IPS-11a (cell line): ENCODE data around the gene SUPT4H1.

ENCODE experiments used
- H3K4me3 ChIP-seq: one replicate; pipeline ENCODE4 v1.5.1; 2013; ENCODE audit warnings: low read depth, low read length, control low read depth

The SUPT4H1 gene

DNA sequence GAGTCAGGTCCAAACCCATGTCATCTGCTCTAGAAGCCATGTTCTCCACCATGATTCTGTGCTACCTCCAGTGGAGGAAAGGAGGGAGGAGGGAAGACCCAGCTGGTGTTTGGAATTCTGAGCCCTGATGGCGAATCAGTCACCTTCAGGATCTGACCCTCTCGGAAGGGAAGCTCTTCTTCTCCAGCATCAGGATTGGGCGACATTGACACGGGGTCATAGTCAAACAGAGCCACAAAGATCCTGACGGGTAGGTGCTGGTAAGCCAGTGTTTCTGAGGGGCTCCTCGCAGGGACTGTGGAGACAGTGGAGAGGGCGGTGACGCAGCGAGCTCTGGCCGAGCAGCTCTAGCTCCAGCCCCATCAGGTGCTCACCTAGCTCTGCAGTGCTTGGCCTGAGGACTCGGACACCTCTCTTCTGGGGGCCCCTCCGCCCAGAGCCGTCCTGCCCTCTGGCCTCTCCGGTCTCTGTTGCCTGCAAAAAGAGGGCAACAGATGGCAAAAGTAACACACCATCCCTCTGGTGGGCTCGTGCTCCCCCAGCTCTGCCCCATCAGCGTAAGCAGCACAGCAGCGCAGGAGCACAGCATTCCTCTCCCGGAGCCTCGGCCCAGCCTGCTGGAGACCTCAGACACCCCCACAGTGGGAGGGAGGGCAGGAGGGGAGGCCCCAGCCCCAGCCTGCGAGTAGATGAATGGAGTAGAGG is 44.4 kb downstream of the SUPT4H1 start:
- no peak overlapping the region for H3K4me3 ChIP-seq

DNA sequence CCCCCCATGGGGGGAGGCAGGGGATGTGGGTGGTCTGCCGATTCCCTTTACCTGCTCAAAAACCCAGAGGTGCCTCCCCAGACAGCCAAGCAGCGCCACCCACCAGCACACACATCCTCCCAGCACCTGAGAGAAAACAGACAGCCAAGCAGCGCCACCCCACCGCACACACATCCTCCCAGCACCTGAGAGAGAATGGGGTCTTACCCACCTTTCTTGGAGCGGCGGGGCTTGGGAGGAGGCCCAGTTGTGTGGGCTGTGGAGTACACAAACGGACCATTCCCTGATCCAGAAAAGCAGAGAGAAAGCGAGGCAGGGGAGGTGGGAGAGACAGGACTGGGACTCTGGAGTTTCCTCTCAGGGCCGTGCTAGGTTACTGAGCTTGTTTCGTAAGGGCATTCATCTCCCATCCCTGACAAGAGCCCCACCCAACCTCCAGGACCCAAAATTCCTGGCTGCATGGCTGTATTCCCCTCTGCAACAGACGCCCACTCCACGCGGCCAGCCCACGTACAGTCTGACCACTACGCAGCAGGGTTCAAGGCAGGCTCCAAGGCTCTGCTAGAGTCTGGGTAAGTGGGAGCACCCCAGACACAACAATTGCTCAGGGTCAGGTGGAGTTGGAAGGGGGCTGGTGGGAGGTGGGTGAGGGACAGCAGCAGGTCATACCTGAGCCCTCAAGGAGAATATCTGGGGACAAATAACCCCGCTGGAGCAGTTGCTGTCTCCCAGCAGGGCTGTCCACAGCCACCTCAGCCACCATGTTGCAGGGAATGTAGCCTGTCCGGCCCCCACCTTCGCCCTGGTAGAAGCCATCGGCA is 45.7 kb downstream of the SUPT4H1 start:
- no peak overlapping the region for H3K4me3 ChIP-seq

DNA sequence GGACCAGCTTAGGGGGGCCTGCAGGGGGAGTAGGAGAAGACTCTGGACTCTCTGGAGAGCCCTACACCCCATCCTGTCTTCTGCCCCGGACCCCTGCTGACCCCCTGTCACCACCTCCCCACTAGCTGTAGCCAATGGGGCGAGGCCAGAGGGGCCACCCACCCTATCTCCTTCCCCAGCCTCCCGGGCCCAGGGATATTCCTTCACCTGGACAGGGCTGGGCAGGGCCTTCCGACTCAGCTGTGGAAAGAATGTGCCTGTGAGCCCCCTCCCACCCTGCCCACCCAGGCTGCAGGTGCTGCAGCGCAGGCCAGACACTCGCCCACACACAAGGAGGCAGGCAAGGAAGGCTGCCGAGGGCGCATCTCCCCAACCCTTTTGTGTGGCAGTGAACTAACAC is 46.4 kb downstream of the SUPT4H1 start:
- H3K4me3 ChIP-seq = no peak overlapping the region

DNA sequence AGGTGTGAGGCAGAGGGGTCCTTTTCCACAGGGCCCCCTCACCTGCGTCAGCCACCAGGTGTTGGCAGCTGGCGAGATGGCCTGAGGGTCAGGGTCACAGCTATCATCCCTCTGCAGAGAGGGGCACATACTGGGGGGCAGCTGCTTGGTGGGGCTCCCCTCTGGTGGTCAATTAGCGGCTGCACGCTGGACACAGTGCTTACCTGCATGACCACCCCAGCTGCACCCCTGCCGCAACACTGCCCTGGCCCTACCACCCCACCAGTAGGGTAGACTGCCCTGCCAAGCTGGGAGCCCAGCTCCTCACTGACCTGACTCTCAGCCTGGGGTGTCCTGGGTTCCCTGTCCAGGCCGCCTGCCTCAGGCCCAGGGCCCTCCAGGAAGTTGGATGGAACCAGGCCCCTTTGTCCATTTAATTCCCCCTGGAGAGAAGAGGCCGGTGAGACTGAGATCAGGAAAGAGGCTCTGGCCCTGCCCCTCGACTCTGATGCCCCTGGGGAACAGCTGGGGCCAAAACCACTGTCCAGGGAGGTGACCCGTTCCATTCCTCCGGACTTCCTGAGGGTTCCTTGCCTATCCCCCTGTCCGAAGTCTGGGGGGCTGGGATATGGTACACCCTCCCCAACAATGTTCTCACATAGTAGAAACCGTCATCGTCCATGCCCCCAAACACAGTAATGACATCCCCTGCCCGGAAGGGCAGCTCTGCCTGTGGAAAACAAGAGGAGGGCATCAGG is 47.1 kb downstream of the SUPT4H1 start:
- H3K4me3 ChIP-seq = no peak overlapping the region

DNA sequence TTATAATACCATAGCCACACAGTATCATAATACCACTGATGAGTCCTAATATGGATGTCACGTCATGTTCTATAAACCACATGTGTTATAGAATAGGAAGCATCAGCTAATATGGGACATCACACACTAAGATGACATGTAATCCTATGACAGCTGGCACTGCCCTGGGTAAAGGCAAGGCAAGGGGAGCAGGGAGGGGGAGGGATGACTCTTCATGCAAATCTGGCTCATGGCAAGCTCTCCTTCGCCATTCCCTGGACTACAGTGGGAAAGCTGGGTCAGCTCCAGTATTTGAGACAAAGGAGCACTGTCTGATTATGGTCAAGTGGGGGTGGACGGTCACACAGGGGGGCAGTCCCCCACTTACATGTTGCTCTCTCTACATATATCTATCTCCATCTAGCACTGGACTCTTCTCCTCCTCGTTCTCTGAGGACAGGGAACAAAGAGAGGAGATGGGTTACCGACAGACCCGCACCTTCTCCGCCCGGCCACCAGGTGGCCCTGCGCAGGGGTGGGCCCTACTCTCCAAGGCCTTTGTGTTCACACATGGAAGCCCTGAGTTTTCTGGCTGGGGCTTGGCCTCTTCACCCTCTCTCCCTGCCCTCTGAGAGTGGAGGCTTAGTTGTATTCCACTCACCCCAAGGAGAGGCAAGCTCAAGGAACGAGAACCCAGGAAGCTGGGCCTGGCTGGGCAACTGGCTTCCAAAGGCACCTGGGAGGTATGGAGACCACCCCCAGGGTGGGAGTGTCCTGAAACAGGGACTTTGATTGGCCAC is 47.8 kb downstream of the SUPT4H1 start:
- no peak overlapping the region for H3K4me3 ChIP-seq

DNA sequence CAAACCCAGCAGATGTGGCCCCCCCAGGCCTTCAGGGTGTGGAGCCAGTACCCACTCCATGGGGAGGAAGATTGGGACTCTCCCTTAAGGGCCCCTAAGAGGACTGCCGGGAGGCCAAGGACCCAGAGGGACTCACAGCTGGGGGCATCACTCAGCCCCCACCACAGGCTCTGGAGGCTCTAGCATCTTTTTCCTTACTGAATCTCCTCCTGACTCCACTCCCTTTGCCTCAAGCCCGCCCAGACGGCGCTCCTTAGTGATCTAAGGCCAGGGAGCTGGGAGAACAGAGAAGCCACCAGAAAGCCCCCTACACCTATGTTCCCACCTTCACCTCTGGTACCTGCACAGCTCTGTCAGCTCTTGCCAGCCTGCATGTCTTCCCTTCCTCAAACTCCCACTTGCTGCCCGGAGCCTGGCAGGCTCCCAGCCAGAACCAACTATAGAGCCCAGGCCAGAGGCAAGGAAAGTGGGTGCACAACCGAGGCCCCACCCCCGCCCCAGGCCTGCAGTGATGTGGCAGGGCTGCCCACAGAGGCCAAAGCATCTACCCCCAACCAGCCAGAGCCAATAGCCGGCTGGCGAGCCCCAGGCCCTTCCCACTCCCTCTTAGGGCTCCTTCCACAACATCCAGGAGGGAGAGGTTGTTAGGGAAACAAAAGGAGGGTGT is 48.9 kb downstream of the SUPT4H1 start:
- no peak overlapping the region for H3K4me3 ChIP-seq

DNA sequence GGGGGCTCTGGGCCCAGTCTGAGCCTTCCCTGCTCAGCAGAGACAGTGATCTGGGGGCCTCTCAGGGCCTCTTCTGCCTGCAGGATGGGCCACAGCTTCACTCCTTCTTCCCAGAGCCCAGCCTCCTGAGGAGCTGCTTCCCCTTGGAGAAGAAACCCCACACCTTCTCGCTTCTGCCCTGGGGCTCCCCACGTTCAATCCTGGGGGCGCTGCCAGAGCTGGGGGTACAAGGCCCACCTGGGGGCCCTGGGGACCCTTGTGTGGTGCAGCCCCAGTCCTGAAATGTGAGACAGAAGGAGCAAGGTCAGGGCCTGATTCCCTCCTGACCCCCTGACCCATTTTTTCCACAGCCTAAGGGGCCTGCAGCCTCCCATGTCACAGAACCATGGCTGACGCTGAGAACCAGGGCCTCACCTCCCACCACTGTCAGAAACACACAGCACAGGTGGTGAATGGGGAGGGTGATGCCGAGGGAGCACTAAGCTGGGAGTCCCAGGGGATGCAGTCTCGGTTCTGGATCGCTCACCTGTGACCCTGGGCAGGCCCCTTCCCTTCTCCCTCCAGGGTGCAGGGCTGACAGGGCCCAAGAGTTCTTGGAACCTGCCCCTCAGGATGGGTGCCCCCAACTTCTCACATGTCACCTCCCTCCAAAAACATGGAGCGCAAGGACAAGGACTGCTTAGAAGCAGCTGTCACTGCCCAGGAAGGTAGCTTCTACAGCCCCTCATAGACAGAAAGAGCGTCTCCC is 49.7 kb downstream of the SUPT4H1 start:
- H3K4me3 ChIP-seq = no peak overlapping the region

DNA sequence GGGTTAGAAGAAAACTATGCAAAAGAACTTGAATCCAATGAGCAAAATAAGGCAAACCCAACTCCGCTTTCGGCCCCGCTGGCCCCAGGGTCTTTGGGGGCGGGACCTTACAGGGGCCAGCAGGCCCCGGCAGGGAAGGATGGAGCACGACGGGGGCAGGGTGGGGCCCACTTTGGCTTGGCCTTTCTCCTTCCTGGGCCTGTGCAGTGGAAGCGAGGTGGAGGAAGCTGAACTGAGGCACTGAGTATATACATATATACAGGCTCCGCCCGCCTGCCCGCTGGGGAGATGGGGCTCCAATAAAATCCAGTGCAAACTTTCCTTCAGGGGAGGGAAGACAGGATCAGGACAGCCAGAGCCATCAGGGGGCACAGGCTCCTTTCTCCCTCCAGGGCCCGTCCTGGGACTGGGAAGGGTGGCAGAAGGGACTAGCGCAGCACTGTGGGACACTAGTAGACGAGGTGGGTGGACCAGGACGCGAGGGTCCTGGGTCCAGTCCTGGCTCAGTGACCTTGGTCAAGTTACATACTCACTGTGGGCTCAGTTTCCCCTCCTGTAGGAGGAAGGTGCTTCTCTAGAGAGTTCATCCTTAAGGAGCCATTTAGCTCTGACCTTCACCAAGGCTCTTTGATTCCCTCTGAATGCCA is 50.4 kb downstream of the SUPT4H1 start:
- no peak overlapping the region for H3K4me3 ChIP-seq

DNA sequence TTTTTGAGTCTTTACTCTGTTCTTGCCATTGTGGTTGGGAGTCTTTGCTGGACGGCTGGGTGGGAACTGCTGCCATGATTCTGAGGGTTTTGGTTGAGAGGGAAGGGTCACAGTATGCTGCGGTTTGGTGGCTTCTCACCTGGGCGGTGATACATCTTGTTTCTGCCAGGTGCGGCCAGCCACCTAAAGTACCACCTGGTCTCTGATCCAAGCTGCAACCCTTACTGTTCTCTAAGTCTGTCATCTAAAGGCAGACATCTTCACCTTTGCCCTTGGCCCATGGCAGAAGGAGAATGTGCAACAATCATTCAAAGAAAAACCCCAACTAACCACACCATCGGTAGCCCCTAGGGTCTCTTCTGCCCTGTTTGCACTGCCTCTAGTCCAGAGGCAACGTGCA is 51.7 kb downstream of the SUPT4H1 start:
- no peak overlapping the region for H3K4me3 ChIP-seq
